ENCODE data around the gene RBM3.

GRCh38 chrX:48579259-48579658 is 5.0 kb downstream of the RBM3 start:
- TF ChIP-seq, protein P1, sequence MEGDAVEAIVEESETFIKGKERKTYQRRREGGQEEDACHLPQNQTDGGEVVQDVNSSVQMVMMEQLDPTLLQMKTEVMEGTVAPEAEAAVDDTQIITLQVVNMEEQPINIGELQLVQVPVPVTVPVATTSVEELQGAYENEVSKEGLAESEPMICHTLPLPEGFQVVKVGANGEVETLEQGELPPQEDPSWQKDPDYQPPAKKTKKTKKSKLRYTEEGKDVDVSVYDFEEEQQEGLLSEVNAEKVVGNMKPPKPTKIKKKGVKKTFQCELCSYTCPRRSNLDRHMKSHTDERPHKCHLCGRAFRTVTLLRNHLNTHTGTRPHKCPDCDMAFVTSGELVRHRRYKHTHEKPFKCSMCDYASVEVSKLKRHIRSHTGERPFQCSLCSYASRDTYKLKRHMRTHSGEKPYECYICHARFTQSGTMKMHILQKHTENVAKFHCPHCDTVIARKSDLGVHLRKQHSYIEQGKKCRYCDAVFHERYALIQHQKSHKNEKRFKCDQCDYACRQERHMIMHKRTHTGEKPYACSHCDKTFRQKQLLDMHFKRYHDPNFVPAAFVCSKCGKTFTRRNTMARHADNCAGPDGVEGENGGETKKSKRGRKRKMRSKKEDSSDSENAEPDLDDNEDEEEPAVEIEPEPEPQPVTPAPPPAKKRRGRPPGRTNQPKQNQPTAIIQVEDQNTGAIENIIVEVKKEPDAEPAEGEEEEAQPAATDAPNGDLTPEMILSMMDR (IDR thresholded peaks at IDR 0.05; ENCODE audit: insufficient read depth, low read depth, low read length), result no peak
- no peak for TF ChIP-seq EZH2 (IDR thresholded peaks at IDR 0.05; ENCODE audit: insufficient read depth, low read length)
